ENCODE data around the gene CFAP61.

CFAP61 gene

DNA sequence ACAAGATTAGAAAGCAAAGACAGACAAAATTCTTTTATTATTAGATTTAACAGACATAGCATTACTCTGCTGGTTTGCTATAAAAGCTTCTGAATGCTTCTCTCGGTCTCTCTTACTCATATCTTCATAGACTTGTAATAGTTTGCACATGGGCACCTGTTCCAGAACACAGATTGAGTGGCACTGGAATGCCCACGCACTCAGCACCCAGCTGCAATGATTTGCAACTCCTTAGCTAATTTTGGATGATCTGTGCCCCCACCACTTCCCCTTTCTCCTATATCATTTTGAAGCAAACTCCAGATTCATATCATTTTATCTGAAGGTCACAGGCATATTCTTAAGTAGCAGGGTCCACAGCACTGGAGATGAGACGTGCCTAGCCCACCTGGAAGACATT lies 148.8 kb downstream of the CFAP61 start:
- H3K4me3 ChIP-seq (ENCODE audit: low read depth, low read length), result no peak overlapping the region
- TF ChIP-seq CTCF (IDR thresholded peaks at IDR 0.05; ENCODE audit: borderline replicate concordance, insufficient read depth, low read depth, low read length), result no peak

GRCh38 chr20:20201639-20202038 lies 149.3 kb downstream of the CFAP61 start:
- TF ChIP-seq CTCF (IDR thresholded peaks at IDR 0.05; ENCODE audit: borderline replicate concordance, insufficient read depth, low read depth, low read length), result no peak
- H3K4me3 ChIP-seq (ENCODE audit: low read depth, low read length), result no peak overlapping the region

DNA sequence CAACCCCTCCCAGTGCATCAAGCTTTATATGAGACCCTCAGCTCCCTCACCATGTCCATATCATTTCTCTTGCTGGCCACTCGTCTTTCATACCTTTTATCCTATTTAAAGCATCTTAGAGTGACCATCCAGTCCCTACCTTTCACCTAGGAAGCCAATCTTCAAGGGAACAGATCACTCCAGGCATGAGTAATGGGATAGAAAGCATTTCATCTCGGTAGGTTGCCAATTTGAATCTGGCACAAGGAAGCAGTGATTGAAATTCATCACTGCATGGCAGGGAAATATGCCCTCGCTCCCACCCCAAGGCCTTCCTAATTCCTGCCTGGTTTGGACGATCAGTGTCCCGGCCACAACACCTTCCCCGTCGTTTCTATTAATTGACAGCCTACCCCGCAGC lies 150.4 kb downstream of the CFAP61 start:
- no peak overlapping the region for H3K4me3 ChIP-seq (ENCODE audit: low read depth, low read length)
- no peak for TF ChIP-seq CTCF (IDR thresholded peaks at IDR 0.05; ENCODE audit: borderline replicate concordance, insufficient read depth, low read depth, low read length)

DNA sequence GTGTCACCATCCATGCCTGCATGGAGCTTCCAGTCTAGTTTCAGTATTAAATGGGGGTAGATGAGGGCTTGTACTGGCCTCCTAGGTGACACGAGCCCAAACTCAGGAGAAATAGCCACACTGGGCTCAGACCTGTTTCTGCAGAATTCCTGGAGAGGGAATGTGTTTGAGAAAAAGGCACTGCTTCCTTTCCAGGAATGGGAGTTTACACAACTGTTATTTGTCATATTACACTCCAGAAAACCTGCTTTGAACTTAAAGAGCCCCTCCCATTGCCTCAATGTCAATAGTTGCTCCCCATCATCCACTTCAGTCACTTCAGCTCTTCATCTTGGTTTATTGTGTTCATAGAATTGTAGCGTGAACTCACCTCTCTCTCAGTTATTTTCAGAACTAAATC lies 151.5 kb downstream of the CFAP61 start:
- no peak for TF ChIP-seq CTCF (IDR thresholded peaks at IDR 0.05; ENCODE audit: borderline replicate concordance, insufficient read depth, low read depth, low read length)
- H3K4me3 ChIP-seq (ENCODE audit: low read depth, low read length), result no peak overlapping the region

- H3K4me3 ChIP-seq (ENCODE audit: low read depth, low read length), result no peak overlapping the region
- TF ChIP-seq CTCF (IDR thresholded peaks at IDR 0.05; ENCODE audit: borderline replicate concordance, insufficient read depth, low read depth, low read length), result no peak
Measured at GRCh38 chr20:20204256-20204655, 151.9 kb downstream of the CFAP61 start.

- no peak for TF ChIP-seq CTCF (IDR thresholded peaks at IDR 0.05; ENCODE audit: borderline replicate concordance, insufficient read depth, low read depth, low read length)
- H3K4me3 ChIP-seq (ENCODE audit: low read depth, low read length), result no peak overlapping the region
Measured at GRCh38 chr20:20205141-20205861, 153.0 kb downstream of the CFAP61 start.

GRCh38 chr20:20205862-20206236 lies 153.5 kb downstream of the CFAP61 start:
- no peak overlapping the region for H3K4me3 ChIP-seq (ENCODE audit: low read depth, low read length)
- no peak for TF ChIP-seq CTCF (IDR thresholded peaks at IDR 0.05; ENCODE audit: borderline replicate concordance, insufficient read depth, low read depth, low read length)
